NB4 (cell line): ENCODE measurements around the gene CCR5AS.

Experiments
- DNase-seq: peaks from one replicate; pipeline ENCODE4 v3.0.0; 2010; ENCODE audit warnings: low read depth
- H3K4me3 ChIP-seq: one replicate; pipeline ENCODE4 v1.5.1; 2011; ENCODE audit warnings: mild to moderate bottlenecking, low read depth, low read length, moderate library complexity
- CTCF ChIP-seq: IDR thresholded peaks from one replicate; pipeline ENCODE4 v1.5.1; 2012; ENCODE audit warnings: low read depth, low read length
- MAX ChIP-seq: IDR thresholded peaks from 2 replicates; pipeline ENCODE4 v1.6.1; 2011; ENCODE audit warnings: low read depth, low read length
- MYC ChIP-seq: IDR thresholded peaks from 2 replicates; pipeline ENCODE4 v1.6.1; 2011; ENCODE audit warnings: low read depth, low read length
- POLR2A ChIP-seq: IDR thresholded peaks from 2 replicates; pipeline ENCODE4 v1.6.1; 2011; ENCODE audit warnings: mild to moderate bottlenecking; ENCODE audit not compliant: insufficient read length; ENCODE audit errors: extremely low read depth

Gene CCR5AS

GRCh38 chr3:46375814-46376213 lies 31.1 kb downstream of the CCR5AS start:
- DNase-seq = no peak
- H3K4me3 ChIP-seq = no peak overlapping the region
- no peak for TF ChIP-seq MYC
- no peak for TF ChIP-seq POLR2A
- no peak for TF ChIP-seq MAX
- no peak for TF ChIP-seq CTCF

- no peak for DNase-seq
- no peak overlapping the region for H3K4me3 ChIP-seq
- TF ChIP-seq MAX (no peak), POLR2A (no peak), CTCF (no peak), MYC (no peak)
These were observed 31.6 kb downstream of the CCR5AS start for GRCh38 chr3:46375218-46375617.

- DNase-seq = no peak
- no peak for TF ChIP-seq CTCF
- no peak for TF ChIP-seq POLR2A
- TF ChIP-seq MAX = no peak
- no peak for TF ChIP-seq MYC
- H3K4me3 ChIP-seq = no peak overlapping the region
These were observed 32.1 kb downstream of the CCR5AS start for GRCh38 chr3:46374755-46375154.

- no peak overlapping the region for H3K4me3 ChIP-seq
- peak; percentile 90 for TF ChIP-seq CTCF
- TF ChIP-seq MAX = no peak
- DNase-seq = peak; percentile 74
These were observed 34.1 kb downstream of the CCR5AS start for GRCh38 chr3:46372492-46373359.

GRCh38 chr3:46371519-46372340 lies 35.1 kb downstream of the CCR5AS start:
- DNase-seq = no peak
- no peak for TF ChIP-seq MYC
- no peak for TF ChIP-seq MAX
- TF ChIP-seq POLR2A = no peak
- no peak for TF ChIP-seq CTCF
- H3K4me3 ChIP-seq = no peak overlapping the region
